ENCODE results near the gene LRIT1.

The LRIT1 gene

DNA sequence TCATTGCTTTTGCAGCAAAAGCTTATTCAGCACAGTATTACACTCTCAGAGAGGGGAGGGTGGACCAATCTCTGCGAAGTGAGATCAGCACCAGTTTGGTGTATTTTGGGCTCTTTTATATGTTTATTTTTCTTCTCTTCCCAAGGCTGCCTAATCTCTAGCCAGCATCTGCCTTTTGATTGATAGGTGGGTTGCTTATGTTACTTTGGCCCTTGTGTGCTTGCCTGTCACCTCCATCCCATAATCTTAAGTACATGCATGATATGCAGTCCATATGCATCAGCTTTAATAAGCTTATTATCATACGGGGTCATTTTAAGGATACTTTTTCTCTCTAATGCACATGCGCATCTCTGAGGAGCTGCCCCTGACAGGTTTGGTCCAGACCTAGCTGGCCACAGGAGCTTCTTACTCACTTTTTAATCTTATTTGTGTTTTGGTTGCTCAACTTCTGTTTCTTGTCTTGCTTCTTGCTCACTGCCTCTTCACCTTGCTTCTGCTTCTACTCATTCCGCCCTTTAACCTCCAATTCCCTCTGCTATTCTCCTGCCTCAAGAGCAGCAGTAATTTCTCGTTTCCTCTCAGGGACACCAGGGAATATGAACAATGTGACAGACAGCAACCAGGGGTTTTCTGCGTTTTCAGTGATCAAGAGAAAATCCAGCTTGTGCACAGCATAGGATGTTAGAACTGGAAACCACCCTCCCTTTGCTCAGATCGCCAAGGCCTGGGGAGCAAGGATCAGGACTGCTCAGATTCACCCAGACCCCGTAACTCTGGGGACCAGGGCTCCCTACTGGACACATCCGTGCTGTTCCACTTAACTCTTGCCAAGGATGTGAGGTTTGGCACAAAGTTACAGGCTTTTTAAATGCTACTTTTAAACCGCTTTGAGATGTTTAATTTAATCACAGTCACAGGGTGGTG is 13.5 kb upstream of the LRIT1 start:
- H3K27ac ChIP-seq (ENCODE audit: low read length), result no peak overlapping the region
- no peaks in the 10 kb centered on the region for H4K20me1 ChIP-seq (ENCODE audit: insufficient read depth, low read length)
- H2AFZ ChIP-seq (ENCODE audit: low read depth, low read length), result no peak overlapping the region

DNA sequence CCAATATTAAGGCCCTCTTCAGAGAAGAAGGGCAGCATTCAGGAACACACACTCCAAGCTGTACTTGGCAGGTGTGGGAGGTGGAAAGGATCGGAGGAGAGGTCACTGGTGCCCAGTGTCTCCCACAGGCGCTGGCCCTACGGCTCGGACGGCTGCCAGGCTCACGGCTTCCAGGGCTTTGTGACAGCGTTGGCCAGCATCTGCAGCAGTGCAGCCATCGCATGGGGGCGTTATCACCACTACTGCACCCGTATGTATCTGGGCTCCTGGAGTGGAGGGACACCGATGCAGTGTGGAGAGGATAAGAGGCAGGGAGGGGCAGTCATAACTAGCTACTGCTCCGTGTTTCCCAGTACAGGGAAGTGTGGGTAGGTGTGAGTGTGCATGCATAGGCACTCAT is 7.4 kb upstream of the LRIT1 start:
- no peak overlapping the region for H3K9ac ChIP-seq (ENCODE audit: low read length)
- H4K20me1 ChIP-seq (ENCODE audit: insufficient read depth, low read length), result no peaks in the 10 kb centered on the region
- TF ChIP-seq, protein P1, sequence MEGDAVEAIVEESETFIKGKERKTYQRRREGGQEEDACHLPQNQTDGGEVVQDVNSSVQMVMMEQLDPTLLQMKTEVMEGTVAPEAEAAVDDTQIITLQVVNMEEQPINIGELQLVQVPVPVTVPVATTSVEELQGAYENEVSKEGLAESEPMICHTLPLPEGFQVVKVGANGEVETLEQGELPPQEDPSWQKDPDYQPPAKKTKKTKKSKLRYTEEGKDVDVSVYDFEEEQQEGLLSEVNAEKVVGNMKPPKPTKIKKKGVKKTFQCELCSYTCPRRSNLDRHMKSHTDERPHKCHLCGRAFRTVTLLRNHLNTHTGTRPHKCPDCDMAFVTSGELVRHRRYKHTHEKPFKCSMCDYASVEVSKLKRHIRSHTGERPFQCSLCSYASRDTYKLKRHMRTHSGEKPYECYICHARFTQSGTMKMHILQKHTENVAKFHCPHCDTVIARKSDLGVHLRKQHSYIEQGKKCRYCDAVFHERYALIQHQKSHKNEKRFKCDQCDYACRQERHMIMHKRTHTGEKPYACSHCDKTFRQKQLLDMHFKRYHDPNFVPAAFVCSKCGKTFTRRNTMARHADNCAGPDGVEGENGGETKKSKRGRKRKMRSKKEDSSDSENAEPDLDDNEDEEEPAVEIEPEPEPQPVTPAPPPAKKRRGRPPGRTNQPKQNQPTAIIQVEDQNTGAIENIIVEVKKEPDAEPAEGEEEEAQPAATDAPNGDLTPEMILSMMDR (IDR thresholded peaks at IDR 0.05; ENCODE audit: low read depth, low read length), result no peak
- no peak for TF ChIP-seq EZH2phosphoT487 (IDR thresholded peaks at IDR 0.05; ENCODE audit: low read depth)
- no peaks in the 10 kb centered on the region for H3K4me1 ChIP-seq (ENCODE audit: low read length)
- H3K9me3 ChIP-seq (ENCODE audit: insufficient read depth, low read length), result no peaks in the 10 kb centered on the region
- no peak overlapping the region for H3K27ac ChIP-seq (ENCODE audit: low read length)
- H3K36me3 ChIP-seq (replicated peaks; ENCODE audit: low read depth, low read length), result no peaks in the 10 kb centered on the region
- H3K27me3 ChIP-seq (ENCODE audit: low read depth, low read length), result no peaks in the 10 kb centered on the region
- no peak overlapping the region for H3K4me3 ChIP-seq (ENCODE audit: low read length)
- no peak overlapping the region for H2AFZ ChIP-seq (ENCODE audit: low read depth, low read length)
- no peaks in the 10 kb centered on the region for H3K79me2 ChIP-seq (ENCODE audit: low read length)
- H3K4me2 ChIP-seq (ENCODE audit: low read length), result no peak overlapping the region

More for the DNA sequence above, 13.5 kb upstream of the LRIT1 start:
- no peaks in the 10 kb centered on the region for H3K4me1 ChIP-seq (ENCODE audit: low read length)
- no peaks in the 10 kb centered on the region; the same call in 1 of the 2 replicates for H3K27me3 ChIP-seq (ENCODE audit: low read depth, low read length)
- no peaks in the 10 kb centered on the region for H3K79me2 ChIP-seq (ENCODE audit: low read length)
- H3K9ac ChIP-seq (ENCODE audit: low read length), result no peak overlapping the region
- TF ChIP-seq EZH2phosphoT487 (IDR thresholded peaks at IDR 0.05; ENCODE audit: low read depth), result no peak
- TF ChIP-seq, protein P1 (IDR thresholded peaks at IDR 0.05; ENCODE audit: low read depth, low read length), result no peak
- no peaks in the 10 kb centered on the region for H3K9me3 ChIP-seq (ENCODE audit: insufficient read depth, low read length)
- no peaks in the 10 kb centered on the region for H3K36me3 ChIP-seq (replicated peaks; ENCODE audit: low read depth, low read length)
- no peak overlapping the region for H3K4me2 ChIP-seq (ENCODE audit: low read length)
- no peak overlapping the region for H3K4me3 ChIP-seq (ENCODE audit: low read length)

DNA sequence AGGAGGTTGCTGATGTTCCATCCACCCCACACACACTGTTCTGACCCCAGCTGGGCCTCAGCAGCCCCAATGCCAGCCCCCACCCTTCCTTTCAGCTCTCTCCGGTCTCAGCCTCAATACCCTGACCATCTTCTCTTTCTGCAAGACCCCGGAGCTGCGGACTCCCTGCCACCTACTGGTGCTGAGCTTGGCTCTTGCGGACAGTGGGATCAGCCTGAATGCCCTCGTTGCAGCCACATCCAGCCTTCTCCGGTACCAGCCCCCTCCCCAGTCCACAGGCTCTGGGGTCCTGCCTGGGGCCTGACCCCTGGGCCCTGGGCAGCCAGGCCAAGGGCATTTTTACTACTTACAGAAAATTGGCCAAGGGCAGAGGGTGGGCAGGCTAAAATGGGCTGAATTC is 6.2 kb upstream of the LRIT1 start:
- no peak overlapping the region for H3K27ac ChIP-seq (ENCODE audit: low read length)
- no peak overlapping the region for H2AFZ ChIP-seq (ENCODE audit: low read depth, low read length)
- no peak overlapping the region for H3K9ac ChIP-seq (ENCODE audit: low read length)
- no peaks in the 10 kb centered on the region for H3K27me3 ChIP-seq (ENCODE audit: low read depth, low read length)
- H4K20me1 ChIP-seq (ENCODE audit: insufficient read depth, low read length), result no peaks in the 10 kb centered on the region
- H3K4me3 ChIP-seq (ENCODE audit: low read length), result no peak overlapping the region
- H3K36me3 ChIP-seq (replicated peaks; ENCODE audit: low read depth, low read length), result no peaks in the 10 kb centered on the region
- no peaks in the 10 kb centered on the region for H3K9me3 ChIP-seq (ENCODE audit: insufficient read depth, low read length)
- H3K4me1 ChIP-seq (ENCODE audit: low read length), result no peaks in the 10 kb centered on the region
- no peak for TF ChIP-seq EZH2phosphoT487 (IDR thresholded peaks at IDR 0.05; ENCODE audit: low read depth)
- TF ChIP-seq, protein P1 (IDR thresholded peaks at IDR 0.05; ENCODE audit: low read depth, low read length), result no peak
- no peaks in the 10 kb centered on the region for H3K79me2 ChIP-seq (ENCODE audit: low read length)
- H3K4me2 ChIP-seq (ENCODE audit: low read length), result no peak overlapping the region

DNA sequence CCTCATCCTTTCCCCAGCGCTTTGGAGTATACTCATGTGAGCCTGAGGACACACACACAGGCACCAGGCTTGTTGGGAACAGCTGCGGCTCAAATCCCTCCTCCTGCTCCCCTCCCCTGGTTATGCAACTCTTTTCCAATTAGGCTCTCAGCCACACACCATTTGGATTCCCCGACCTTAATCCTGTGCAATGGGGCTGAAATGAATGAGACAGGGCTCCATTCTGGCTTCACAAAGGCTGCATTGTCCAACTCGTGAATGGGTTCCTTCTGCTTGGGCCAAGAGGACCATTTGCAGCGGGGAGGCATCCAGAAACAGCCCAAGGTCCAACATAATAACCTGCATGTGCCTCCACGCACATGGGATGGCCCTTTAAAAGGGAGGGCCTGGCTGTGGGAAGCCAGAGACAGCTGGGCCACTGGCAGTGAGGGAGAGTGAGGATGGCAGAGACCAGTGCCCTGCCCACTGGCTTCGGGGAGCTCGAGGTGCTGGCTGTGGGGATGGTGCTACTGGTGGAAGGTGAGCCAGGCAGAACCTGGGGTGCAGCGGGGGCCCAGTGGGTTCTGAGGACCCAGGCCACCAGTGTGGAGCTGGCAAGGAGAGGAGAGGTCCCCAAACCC is 3.4 kb upstream of the LRIT1 start, which contains the start of gene RGR:
Gene RGR, plus strand, starts transcription at position 403 of the 620 bp plus-strand sequence. Its CDS starts 38 bp downstream, at position 441.
- Histone ChIP-seq H3K4me3 (ENCODE audit: low read length) (no peak within 1 kb of the TSS), H4K20me1 (ENCODE audit: insufficient read depth, low read length) (no peaks in the 10 kb centered on the region), H3K4me1 (ENCODE audit: low read length) (no peaks in the 10 kb centered on the region), H3K27ac (ENCODE audit: low read length) (no peak within 1 kb of the TSS), H3K79me2 (ENCODE audit: low read length) (no peaks in the 10 kb centered on the region), H3K9me3 (ENCODE audit: insufficient read depth, low read length) (no peaks in the 10 kb centered on the region), H3K27me3 (ENCODE audit: low read depth, low read length) (no peaks in the 10 kb centered on the region; the same call in 1 of the 2 replicates), H3K4me2 (ENCODE audit: low read length) (no peak within 1 kb of the TSS), H2AFZ (ENCODE audit: low read depth, low read length) (no peak within 1 kb of the TSS), H3K9ac (ENCODE audit: low read length) (no peak within 1 kb of the TSS), H3K36me3 (replicated peaks; ENCODE audit: low read depth, low read length) (no peaks in the 10 kb centered on the region)
- TF ChIP-seq, protein P1 (IDR thresholded peaks at IDR 0.05; ENCODE audit: low read depth, low read length), result no peak
- no peak for TF ChIP-seq EZH2phosphoT487 (IDR thresholded peaks at IDR 0.05; ENCODE audit: low read depth)

Measured in OCI-LY3 (cell line).